Fibroblast of villous mesenchyme (primary cell): ENCODE measurements around the gene ENDOG. TPM values are rescaled to one million over a fixed set of nuclear protein-coding genes. Genes with fewer than 3 reads are reported as not detected.

Experiments used
- DNase-seq: peaks from one replicate; pipeline ENCODE4 v3.0.0-alpha.2; 2010; ENCODE audit warnings: low read depth
- H3K4me3 ChIP-seq: 2 replicates; pipeline ENCODE4 v1.5.1; 2011; ENCODE audit warnings: low read depth, mild to moderate bottlenecking, low read length
- total RNA-seq: library from RNA; depleted of rRNA; stranded (reverse); fragments of >200 nt; gene quantifications from 2 replicates; pipeline ENCODE4 v1.2.3, GENCODE V29; 2012
- TF ChIP-seq, protein P1 (sequence below): IDR thresholded peaks from 2 replicates; pipeline ENCODE4 v1.5.1; 2012; ENCODE audit warnings: low read depth, mild to moderate bottlenecking, low read length; ENCODE audit not compliant: insufficient read depth

The ENDOG gene
- total RNA-seq, 1 donor = 17.3 TPM

DNA sequence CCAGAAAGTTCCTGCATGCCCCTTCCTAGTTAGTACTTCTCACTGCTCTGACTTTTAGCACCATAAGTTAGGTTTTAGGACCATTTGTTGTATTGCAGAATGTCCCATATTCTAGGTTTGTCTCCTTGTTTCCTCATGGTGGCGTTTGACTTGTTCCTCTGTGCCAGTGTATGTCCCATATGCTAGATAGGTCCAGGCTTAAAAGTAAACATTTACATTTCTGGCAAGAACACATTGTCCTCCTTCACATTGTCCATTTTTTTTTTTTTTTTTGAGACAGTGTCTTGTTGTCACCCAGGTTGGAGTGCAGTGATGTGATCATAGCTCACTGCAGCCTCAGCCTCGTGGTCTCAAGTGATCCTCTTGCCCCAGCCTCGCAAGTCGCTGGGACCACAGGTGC is 15.8 kb upstream of the ENDOG start:
- TF ChIP-seq, protein P1, sequence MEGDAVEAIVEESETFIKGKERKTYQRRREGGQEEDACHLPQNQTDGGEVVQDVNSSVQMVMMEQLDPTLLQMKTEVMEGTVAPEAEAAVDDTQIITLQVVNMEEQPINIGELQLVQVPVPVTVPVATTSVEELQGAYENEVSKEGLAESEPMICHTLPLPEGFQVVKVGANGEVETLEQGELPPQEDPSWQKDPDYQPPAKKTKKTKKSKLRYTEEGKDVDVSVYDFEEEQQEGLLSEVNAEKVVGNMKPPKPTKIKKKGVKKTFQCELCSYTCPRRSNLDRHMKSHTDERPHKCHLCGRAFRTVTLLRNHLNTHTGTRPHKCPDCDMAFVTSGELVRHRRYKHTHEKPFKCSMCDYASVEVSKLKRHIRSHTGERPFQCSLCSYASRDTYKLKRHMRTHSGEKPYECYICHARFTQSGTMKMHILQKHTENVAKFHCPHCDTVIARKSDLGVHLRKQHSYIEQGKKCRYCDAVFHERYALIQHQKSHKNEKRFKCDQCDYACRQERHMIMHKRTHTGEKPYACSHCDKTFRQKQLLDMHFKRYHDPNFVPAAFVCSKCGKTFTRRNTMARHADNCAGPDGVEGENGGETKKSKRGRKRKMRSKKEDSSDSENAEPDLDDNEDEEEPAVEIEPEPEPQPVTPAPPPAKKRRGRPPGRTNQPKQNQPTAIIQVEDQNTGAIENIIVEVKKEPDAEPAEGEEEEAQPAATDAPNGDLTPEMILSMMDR = no peak
- no peak for DNase-seq
- no peak overlapping the region for H3K4me3 ChIP-seq

DNA sequence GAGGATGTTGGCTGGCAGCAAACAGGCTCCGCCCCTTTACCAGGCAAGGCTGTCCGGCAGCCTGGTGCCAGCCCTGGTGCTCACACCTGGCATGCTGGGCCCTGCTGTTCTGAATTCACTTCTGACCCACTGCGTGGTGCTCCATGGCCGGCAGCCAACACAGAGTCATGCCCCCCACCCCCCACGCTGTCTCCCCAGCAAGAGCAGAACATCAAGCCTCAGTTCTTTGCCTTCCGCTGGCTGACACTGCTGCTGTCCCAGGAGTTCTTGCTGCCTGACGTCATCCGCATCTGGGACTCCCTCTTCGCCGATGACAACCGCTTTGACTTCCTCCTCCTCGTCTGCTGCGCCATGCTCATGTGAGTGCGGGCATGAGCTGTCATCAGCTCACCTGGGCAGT is 12.6 kb upstream of the ENDOG start:
- DNase-seq = no peak
- H3K4me3 ChIP-seq = no peak overlapping the region
- TF ChIP-seq, protein P1 = no peak

DNA sequence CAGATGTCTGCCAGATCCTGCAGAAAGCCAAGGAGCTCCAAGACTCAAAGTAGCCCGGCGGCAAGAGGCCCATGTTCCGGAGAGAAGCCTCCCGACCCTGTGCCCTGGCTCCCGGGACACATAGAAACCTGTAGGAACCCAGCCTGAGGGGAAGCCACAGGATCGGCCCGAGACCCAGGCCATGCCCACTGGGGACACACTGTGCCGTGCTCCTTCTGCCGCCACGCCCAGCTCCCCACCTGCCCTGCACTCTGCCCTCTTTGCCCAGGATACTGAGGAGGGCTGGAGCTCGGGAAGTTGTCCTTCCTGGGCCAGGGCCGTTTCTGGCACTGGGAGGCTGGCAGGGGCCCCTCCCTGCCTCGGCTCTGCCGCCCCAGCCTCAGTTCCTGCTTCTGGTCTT is 10.5 kb upstream of the ENDOG start:
- DNase-seq = no peak
- H3K4me3 ChIP-seq = no peak overlapping the region
- TF ChIP-seq, protein P1 = no peak

DNA sequence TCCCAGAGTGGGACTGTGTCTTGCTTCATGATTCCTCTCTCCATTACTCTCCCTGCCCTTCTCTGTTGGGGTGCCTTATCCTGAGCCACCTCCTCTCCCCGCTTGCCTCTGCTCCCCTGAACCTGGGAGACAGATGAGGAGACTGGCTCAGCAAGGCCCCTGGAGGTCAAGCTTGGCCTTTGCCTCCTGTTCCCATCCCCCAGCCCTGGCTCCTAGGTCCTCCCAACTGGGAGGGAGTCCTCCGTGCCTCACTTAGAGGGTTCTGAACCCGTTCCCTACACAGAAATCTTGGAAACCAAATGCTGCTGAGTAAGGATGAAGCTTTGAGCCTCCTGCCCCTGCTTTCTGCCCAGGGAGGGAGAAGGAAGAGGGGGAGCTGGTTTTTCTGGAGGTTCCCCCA is 9.8 kb upstream of the ENDOG start:
- H3K4me3 ChIP-seq = no peak overlapping the region
- DNase-seq = no peak
- TF ChIP-seq, protein P1 = no peak

DNA sequence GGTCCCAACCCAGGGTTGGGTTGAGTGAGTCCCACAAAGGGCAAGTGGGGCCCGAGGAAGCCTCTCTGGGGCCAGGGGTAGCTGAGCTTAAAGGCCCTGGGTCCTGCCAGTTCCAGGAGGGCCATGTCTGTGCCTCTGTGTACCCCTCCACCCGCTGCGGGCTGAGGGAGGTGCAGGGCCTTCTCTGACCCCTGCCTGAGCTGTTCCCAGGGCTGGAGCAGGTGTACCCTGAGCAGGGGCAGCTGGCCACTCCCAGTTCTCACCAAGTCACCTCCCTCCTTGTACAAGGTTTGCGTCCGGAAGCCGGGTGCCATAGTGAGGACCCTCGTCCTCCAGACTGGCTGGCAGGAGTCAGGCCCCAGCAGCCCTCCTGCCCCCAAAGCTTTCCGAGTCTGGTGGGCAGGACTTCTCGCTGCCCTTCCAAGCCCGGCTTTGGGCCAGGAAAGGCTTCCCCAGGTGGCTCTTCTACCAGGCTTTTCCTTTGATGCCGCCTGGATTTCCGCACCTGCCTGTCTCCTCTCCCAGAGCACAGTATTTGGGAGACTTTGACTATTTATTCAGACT is 9.2 kb upstream of the ENDOG start:
- DNase-seq = no peak

DNA sequence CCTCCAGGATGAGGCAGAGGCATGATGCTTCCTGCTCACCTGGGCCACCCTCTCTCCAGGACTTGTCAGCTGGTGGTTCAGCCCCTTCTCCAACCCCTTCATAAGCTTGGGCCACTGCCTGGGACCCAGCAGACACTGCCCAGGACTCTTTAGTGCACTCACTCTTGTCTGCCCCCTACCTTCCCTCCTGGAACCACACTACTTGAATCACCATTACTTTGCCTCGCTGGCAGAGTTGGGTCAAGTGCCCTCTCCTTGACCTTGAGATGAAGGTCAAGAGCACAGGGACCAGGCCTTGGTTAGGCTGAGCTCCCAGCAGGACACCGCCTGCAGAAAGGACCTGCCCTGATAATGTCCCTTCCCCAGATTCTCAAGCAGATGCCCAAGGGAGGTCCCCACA is 8.5 kb upstream of the ENDOG start:
- no peak for DNase-seq
- TF ChIP-seq, protein P1 = no peak
- H3K4me3 ChIP-seq = no peak overlapping the region

More for the DNA sequence above, 9.2 kb upstream of the ENDOG start:
- H3K4me3 ChIP-seq = no peak overlapping the region
- TF ChIP-seq, protein P1 = no peak

DNA sequence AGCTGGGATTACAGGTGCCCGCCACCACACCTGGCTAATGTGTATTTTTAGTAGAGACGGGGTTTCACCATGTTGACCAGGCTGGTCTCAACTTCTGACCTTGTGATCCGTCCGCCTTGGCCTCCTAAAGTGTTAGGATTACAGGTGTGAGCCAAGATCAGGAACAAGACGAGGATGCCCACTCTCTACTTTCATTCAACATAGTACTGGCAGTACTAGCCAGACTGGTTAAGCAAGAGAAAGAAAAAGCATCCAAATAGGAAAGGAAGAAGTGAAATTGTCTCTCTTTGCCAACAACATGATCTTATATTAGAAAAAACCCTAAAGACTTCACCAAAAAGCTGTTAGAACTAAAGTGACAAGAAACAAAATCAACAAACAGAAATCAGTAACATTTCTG is 7.4 kb upstream of the ENDOG start:
- DNase-seq = no peak
- TF ChIP-seq, protein P1 = no peak

More for the DNA sequence above, 7.4 kb upstream of the ENDOG start:
- H3K4me3 ChIP-seq = no peak overlapping the region
